Activated CD4-positive, alpha-beta T cell treated with anti-CD3 and anti-CD28 coated beads, Interleukin-2, amount 50 U/mL, for 48 hours (primary cell): ENCODE results near the gene LRRC70.
"Not testable (repeated sequence)": the region's sequence is repeated elsewhere in the genome, so short reads cannot be mapped to it uniquely, and the experiment has no call there.

ENCODE experiments used
- DNase-seq, 2 experiments: peaks; one replicate each; pipeline ENCODE4 v3.0.0-alpha.2; 2020

LRRC70 gene

GRCh38 chr5:62608529-62609511, 30.2 kb downstream of the LRRC70 start:
- no peak for DNase-seq

DNA sequence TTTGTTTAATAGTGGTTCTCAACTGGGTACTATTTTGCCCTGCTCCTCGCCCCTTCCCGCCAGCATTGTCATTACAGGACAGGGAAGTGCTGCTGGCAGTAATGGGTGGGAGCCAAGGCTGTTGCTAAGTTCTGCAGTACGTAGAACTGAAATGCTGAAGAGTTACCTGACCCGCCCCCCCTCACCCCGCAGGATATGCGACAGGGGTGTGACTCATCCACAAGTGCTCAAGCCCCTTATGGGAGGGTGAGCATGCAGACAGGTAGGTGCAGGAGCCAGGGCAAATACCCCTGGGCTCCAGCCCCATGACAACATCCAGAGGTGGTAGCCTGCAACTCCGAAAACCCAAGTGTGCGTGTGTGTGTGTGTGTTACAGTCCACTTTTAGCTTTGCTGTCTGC, 35.7 kb downstream of the LRRC70 start:
- DNase-seq = no peak

DNA sequence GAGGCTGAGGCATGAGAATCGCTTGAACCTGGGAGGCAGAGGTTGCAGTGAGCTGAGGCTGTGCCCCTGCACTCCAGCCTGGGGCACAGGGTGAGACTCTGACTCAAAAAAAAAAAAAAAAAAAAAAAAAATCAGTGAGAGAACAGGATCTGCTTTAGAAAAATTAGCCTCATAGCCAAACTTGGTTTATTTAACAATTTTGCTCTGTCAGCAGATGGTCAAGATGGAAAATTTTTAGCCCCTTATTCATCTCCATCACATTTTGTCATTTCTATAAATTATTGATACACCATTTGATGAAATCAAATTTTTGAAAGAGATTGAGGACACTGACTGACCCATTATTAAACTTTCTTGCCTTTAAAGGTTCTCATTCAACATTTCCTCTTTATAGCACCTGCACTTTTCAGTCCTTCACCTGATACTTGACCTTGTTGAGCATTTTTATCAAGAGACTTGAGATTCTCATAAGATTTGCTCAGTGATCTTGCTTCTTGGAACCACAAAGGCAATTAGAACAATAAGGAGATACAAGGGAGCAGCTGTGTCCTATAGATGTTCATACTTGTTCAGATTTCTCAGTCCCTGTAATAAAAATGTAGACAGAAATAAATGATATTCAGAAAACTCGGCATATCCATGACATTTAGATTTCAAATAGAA, 38.1 kb downstream of the LRRC70 start:
- no peak for DNase-seq

DNA sequence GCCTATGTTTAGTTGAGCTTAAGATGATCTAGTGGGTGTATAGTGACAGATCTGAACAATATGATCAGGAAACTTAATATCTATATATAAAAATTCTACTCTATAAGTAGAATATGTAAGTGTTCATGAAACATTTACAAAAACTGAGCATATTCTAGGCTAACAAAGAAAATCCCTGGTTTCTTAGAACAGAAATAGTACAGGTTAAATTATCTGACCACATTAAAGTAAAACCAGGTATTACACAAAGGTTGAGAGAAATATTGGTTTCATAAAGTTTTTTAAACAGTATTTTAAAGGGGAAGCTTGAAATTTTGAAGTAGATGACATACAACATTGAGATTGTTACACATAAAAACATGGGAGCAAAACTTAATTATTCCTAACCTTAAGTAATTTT, 39.3 kb downstream of the LRRC70 start:
- DNase-seq = no peak

GRCh38 chr5:62620761-62621160, 42.1 kb downstream of the LRRC70 start:
- DNase-seq = no peak

GRCh38 chr5:62621280-62621679, 42.7 kb downstream of the LRRC70 start:
- no peak for DNase-seq

DNA sequence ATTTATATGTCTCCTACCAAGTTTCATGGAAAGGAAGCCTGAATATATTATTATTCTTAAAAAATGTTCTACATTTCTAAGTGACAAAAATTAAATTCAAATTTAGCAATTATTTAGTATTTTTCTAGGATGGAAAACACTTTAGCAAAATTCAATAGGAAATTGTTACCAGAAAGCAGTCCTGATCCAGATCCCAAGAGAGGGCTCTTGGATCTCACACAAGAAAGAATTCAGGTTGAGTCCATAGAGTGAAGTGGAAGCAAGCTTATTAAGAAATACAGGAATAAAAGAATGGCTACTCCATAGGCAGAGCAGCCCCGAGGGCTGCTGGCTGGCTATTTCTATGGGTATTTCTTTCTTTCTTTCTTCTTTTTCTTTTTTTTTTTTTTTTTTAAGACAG, 44.7 kb downstream of the LRRC70 start:
- DNase-seq = no peak

- not testable (repeated sequence) for DNase-seq
Measured at GRCh38 chr5:62624436-62624835, 45.8 kb downstream of the LRRC70 start.

DNA sequence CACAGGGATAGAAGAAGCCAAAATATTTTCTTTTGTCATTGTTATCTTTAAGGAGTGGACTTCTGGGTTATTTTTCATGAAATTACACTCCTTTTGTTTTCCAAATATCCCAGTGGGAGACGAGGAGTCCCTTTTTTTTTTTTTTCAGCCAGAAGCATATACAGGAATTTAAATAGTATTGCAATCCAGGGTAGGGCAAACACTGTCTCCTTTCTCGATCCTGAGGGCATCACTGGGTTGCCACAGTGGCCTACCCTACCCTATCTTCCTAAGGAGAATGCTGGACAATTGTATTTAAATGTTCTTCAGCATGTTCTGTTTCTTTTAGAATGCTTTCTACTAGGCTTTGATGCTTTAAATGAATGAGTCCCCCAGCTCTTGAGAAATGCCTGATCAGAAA, 47.9 kb downstream of the LRRC70 start:
- no peak for DNase-seq

DNA sequence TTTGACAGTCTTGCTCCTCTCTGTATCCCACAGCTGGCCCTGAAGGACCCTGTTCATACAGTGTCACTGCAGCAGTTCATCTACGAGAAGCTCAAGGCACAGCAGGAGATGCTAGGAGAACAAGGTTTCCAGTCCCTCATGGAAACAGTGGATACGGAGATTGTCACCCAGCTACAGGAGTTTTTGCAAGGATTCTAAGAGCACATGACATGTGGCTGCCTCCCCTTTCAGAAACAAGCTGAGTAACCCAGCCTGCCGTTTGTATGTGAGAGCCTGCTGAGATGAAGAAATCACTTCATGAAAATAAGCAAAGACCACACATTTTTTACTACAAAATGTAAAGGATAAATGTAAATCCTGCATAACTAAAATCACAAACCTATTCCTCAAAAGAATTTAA, 48.5 kb downstream of the LRRC70 start:
- no peak for DNase-seq

DNA sequence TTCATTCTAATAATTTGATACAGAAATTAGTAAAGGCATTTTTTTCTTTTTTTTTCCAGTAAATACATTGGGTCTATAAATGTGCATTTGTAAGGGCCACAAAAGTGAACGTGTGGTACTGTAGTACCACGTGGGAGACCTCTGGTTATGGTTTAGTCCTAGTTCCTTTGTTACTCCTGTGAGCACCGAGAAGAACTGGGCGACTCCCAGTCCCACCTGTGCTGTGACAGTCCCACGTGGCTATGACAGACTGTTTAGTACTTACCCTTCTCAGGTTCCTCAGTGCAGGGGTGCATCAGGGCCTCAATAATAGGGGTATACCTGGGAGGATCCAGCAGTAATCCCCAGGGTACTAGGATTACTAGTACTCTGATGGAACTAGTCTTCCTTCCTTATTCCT, 49.3 kb downstream of the LRRC70 start:
- no peak for DNase-seq
